Vagina (tissue), 2 donors: ENCODE data around the gene ANK2.

Source experiments
- CTCF ChIP-seq, 3 experiments: fragments of 450-650 bp in 2 of 3; fragments of 200-600 bp in 1 of 3; sonication (generic) in 1 of 3; IDR thresholded peaks; one replicate each; pipeline ENCODE4 v1.5.1; 2017 to 2019; ENCODE audit warnings: antibody characterized with exemption in 3 of 3, mild to moderate bottlenecking in 2 of 3, moderate library complexity in 2 of 3
- POLR2A ChIP-seq, 2 donors: fragments of 450-650 bp; IDR thresholded peaks; one replicate each; pipeline ENCODE4 v1.6.1; 2017; ENCODE audit warnings: antibody characterized with exemption in 2 of 2, mild to moderate bottlenecking in 2 of 2, moderate library complexity in 2 of 2

- no peak for TF ChIP-seq POLR2A (IDR thresholded peaks at IDR 0.05)
- no peak for TF ChIP-seq CTCF (IDR thresholded peaks at IDR 0.05)
Observed at GRCh38 chr4:113411496-113411938, 362.1 kb downstream of the ANK2 start.
